Suprapubic skin (tissue), 4 donors: ENCODE results near the gene FAM200B. TPM values are rescaled to one million over a fixed set of nuclear protein-coding genes. Genes with fewer than 3 reads are reported as not detected.

Experiments used
- DNase-seq, 2 donors: peaks; one replicate each; pipeline ENCODE4 v3.0.0-alpha.2; 2019; ENCODE audit warnings: low spot score in 2 of 2
- H3K27ac ChIP-seq: fragments of 200-600 bp; sonication (generic); one replicate; pipeline ENCODE4 v1.5.1; 2019
- H3K27me3 ChIP-seq: fragments of 200-600 bp; sonication (generic); one replicate; pipeline ENCODE4 v1.5.1; 2019
- H3K36me3 ChIP-seq: fragments of 200-600 bp; sonication (generic); one replicate; pipeline ENCODE4 v1.5.1; 2019
- H3K4me1 ChIP-seq: fragments of 200-600 bp; sonication (generic); one replicate; pipeline ENCODE4 v1.5.1; 2019
- H3K4me3 ChIP-seq: fragments of 200-600 bp; sonication (generic); one replicate; pipeline ENCODE4 v1.5.1; 2019; ENCODE audit warnings: mild to moderate bottlenecking
- H3K9me3 ChIP-seq: fragments of 200-600 bp; sonication (generic); one replicate; pipeline ENCODE4 v1.5.1; 2019
- CTCF ChIP-seq, 2 donors: fragments of 200-600 bp in 1 of 2; fragments of 450-650 bp in 1 of 2; sonication (generic) in 1 of 2; IDR thresholded peaks; one replicate each; pipeline ENCODE4 v1.5.1; 2016 to 2019; ENCODE audit warnings: antibody characterized with exemption in 2 of 2, mild to moderate bottlenecking in 1 of 2, moderate library complexity in 1 of 2
- EP300 ChIP-seq: sonication (generic); formaldehyde crosslinking; IDR thresholded peaks from one replicate; pipeline ENCODE4 v1.6.1; 2017; ENCODE audit warnings: antibody characterized with exemption
- POLR2A ChIP-seq, 2 donors: fragments of 450-650 bp; IDR thresholded peaks; one replicate each; pipeline ENCODE4 v1.6.1; 2017; ENCODE audit warnings: antibody characterized with exemption in 2 of 2, mild to moderate bottlenecking in 2 of 2, moderate library complexity in 2 of 2
- POLR2AphosphoS5 ChIP-seq, 3 donors: sonication (generic); formaldehyde crosslinking; IDR thresholded peaks; one replicate each; pipeline ENCODE4 v1.6.1; 2017; ENCODE audit warnings: antibody characterized with exemption in 3 of 3
- WGBS: methylation state at CpG from one replicate; pipeline ENCODE4 v1.1.5; 2018; 5-methylcytosine and 5-hydroxymethylcytosine counted together
- total RNA-seq, 4 donors: library from RNA; depleted of rRNA; stranded (reverse); fragments of >200 nt; gene quantifications; one replicate each; pipeline ENCODE4 v1.1.0, GENCODE V29; 2016

The FAM200B gene
- total RNA-seq, 4 donors from 2014 or later: 18.6 to 39.0 (median 27.5) TPM

DNA sequence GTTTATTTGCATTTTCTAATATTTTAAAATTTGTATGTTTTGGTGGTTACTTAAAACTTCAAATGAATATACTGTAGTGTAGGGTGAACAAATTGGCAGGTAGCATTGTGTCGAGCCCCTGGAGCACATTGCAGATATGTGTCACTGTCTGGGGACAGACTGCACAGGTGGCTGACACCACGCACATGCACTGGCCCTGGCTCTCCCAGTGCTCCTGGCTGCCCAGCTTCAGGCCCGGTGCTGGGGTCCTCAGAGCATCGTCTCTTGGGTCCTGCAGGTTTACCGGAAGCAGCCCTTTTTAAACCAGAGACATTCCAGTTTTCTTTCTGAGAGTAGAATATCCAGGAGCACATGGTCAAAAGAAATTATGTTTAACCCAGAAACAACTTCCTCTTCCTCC lies 36.8 kb downstream of the FAM200B start:
- TF ChIP-seq POLR2A (IDR thresholded peaks at IDR 0.05) (no peak), CTCF (IDR thresholded peaks at IDR 0.05) (no peak), POLR2AphosphoS5 (IDR thresholded peaks at IDR 0.05) (no peak), EP300 (no peak)
- no peak overlapping the region for H3K27ac ChIP-seq
- H3K9me3 ChIP-seq: no peaks in the 10 kb centered on the region
- H3K27me3 ChIP-seq: no peaks in the 10 kb centered on the region
- no peaks in the 10 kb centered on the region for H3K4me1 ChIP-seq
- no peak for DNase-seq
- WGBS: 92% methylated on average over 5 of the region's 5 CpGs
- no peaks in the 10 kb centered on the region for H3K36me3 ChIP-seq
- no peak overlapping the region for H3K4me3 ChIP-seq

DNA sequence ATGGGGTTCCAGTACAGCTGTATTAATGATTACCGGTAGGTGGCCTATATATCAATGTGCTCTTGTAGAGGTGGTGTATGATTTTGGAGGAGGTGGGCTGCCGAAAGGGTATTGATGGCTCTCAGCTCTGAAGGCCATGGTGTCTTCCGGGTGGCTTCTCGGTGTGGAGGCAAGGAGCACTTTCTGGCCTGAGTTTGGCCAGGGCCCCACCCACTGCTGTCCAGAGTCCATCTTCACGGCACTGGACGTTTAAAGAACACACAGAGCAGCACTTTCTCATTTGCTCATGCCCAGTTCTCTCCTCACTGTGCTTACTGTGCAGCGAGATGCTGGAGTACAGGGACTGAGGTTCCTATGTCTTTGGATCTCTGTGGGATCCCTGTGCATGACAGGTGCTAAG lies 37.3 kb downstream of the FAM200B start:
- H3K9me3 ChIP-seq: no peaks in the 10 kb centered on the region
- no peak overlapping the region for H3K4me3 ChIP-seq
- no peaks in the 10 kb centered on the region for H3K27me3 ChIP-seq
- WGBS: 94% methylated on average over 7 of the region's 7 CpGs
- H3K36me3 ChIP-seq: no peaks in the 10 kb centered on the region
- H3K27ac ChIP-seq: no peak overlapping the region
- no peaks in the 10 kb centered on the region for H3K4me1 ChIP-seq
- no peak for DNase-seq
- TF ChIP-seq EP300 (no peak), CTCF (IDR thresholded peaks at IDR 0.05) (no peak), POLR2AphosphoS5 (IDR thresholded peaks at IDR 0.05) (no peak), POLR2A (IDR thresholded peaks at IDR 0.05) (no peak)

- H3K4me3 ChIP-seq: no peak overlapping the region
- H3K27ac ChIP-seq: no peak overlapping the region
- TF ChIP-seq POLR2AphosphoS5 (IDR thresholded peaks at IDR 0.05): no peak
- no peak for TF ChIP-seq CTCF (IDR thresholded peaks at IDR 0.05)
- TF ChIP-seq POLR2A (IDR thresholded peaks at IDR 0.05): no peak
- TF ChIP-seq EP300: no peak
- no peaks in the 10 kb centered on the region for H3K27me3 ChIP-seq
- no peaks in the 10 kb centered on the region for H3K36me3 ChIP-seq
- DNase-seq: no peak
- no peaks in the 10 kb centered on the region for H3K4me1 ChIP-seq
- 74% methylated on average over 4 of the region's 4 CpGs for WGBS
- no peaks in the 10 kb centered on the region for H3K9me3 ChIP-seq
Observed at GRCh38 chr4:15719506-15719905, 37.9 kb downstream of the FAM200B start.

DNA sequence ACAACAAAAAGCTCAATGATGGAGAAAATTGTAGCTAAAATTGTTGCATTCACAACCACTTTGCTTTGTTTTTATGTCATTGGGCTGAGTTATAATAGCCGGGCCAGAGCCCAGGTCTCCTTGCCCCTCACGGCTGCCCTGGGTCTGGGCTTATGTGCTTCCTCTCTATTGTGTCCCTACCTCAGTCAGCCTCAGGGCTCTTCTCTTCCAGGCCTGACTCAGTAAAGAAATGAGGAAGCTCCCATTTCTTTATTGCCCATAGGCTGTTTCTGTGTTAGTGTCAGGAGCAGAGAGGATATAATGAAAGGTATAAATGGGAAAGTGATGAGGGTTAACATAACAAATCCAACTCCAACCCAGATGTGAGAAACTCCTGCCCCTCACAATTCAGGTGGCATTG lies 39.2 kb downstream of the FAM200B start:
- DNase-seq: no peak
- Histone ChIP-seq H3K27ac (no peak overlapping the region), H3K36me3 (no peaks in the 10 kb centered on the region), H3K4me3 (no peak overlapping the region), H3K27me3 (no peaks in the 10 kb centered on the region), H3K4me1 (no peaks in the 10 kb centered on the region), H3K9me3 (no peaks in the 10 kb centered on the region)
- WGBS: 94% methylated on average over 2 of the region's 2 CpGs
- TF ChIP-seq CTCF (IDR thresholded peaks at IDR 0.05): no peak
- no peak for TF ChIP-seq POLR2AphosphoS5 (IDR thresholded peaks at IDR 0.05)
- no peak for TF ChIP-seq EP300
- TF ChIP-seq POLR2A (IDR thresholded peaks at IDR 0.05): no peak

GRCh38 chr4:15725608-15726007 lies 44.0 kb downstream of the FAM200B start:
- Histone ChIP-seq H3K4me1 (no peaks in the 10 kb centered on the region), H3K4me3 (no peak overlapping the region), H3K9me3 (no peaks in the 10 kb centered on the region), H3K36me3 (no peaks in the 10 kb centered on the region), H3K27ac (no peak overlapping the region), H3K27me3 (no peaks in the 10 kb centered on the region)
- WGBS: 65% methylated on average over 4 of the region's 4 CpGs
- DNase-seq: no peak
- TF ChIP-seq POLR2A (IDR thresholded peaks at IDR 0.05): no peak
- no peak for TF ChIP-seq POLR2AphosphoS5 (IDR thresholded peaks at IDR 0.05)
- no peak for TF ChIP-seq CTCF (IDR thresholded peaks at IDR 0.05)
- no peak for TF ChIP-seq EP300
